Thyroid gland (tissue), 4 donors: ENCODE data around the gene MCL1. TPM values are rescaled to one million over a fixed set of nuclear protein-coding genes. Genes with fewer than 3 reads are reported as not detected.
A peak's percentile ranks its signal among the peaks of the same experiment; 100 is the strongest.
"Not testable (repeated sequence)": the region's sequence is repeated elsewhere in the genome, so short reads cannot be mapped to it uniquely, and the experiment has no call there.

ENCODE experiments used
- DNase-seq, 2 donors: peaks; one replicate each; pipeline ENCODE4 v3.0.0-alpha.2; 2019
- H3K27ac ChIP-seq, 3 donors: fragments of 200-600 bp; sonication (generic); 1 replicate in 2 of 3; 2 replicates in 1 of 3; pipeline ENCODE4 v1.5.1; 2016 to 2019; ENCODE audit warnings: mild to moderate bottlenecking in 1 of 3, moderate library complexity in 1 of 3
- H3K27me3 ChIP-seq: fragments of 200-600 bp; sonication (generic); one replicate; pipeline ENCODE4 v1.5.1; 2019
- H3K36me3 ChIP-seq, 2 donors: fragments of 200-600 bp; sonication (generic); one replicate each; pipeline ENCODE4 v1.5.1; 2016 to 2019
- H3K4me1 ChIP-seq, 2 donors: fragments of 200-600 bp; sonication (generic); one replicate each; pipeline ENCODE4 v1.5.1; 2017 to 2019
- H3K4me3 ChIP-seq, 3 donors: fragments of 200-600 bp; sonication (generic); replicated peaks in 1 of 3; 1 replicate in 2 of 3; 2 replicates in 1 of 3; pipeline ENCODE4 v1.5.1; 2016; ENCODE audit warnings: mild to moderate bottlenecking in 1 of 3
- H3K9me3 ChIP-seq: fragments of 200-600 bp; sonication (generic); one replicate; pipeline ENCODE4 v1.5.1; 2017
- POLR2A ChIP-seq, 2 donors: fragments of 450-650 bp; IDR thresholded peaks; one replicate each; pipeline ENCODE4 v1.6.1; 2017; ENCODE audit warnings: antibody characterized with exemption in 2 of 2, mild to moderate bottlenecking in 2 of 2, moderate library complexity in 1 of 2
- WGBS, 2 donors: methylation state at CpG; one replicate each; pipeline ENCODE4 v1.1.5; 2017; 5-methylcytosine and 5-hydroxymethylcytosine counted together
- intact Hi-C: fragments of 100-400 bp; cut with DNase I; formaldehyde crosslinking; loops from one replicate; pipeline ENCODE4 v1.15.1; 2023
- total RNA-seq, 4 donors: library from RNA; depleted of rRNA; stranded (reverse); fragments of >200 nt; gene quantifications; one replicate each; pipeline ENCODE4 v1.2.3, GENCODE V29; 2016
- TF ChIP-seq, protein P1 (sequence below), 6 experiments: fragments of 200-600 bp in 3 of 6; fragments of 450-650 bp in 3 of 6; sonication (generic) in 3 of 6; IDR thresholded peaks; one replicate each; pipeline ENCODE4 v1.5.1; 2016 to 2019; ENCODE audit warnings: antibody characterized with exemption in 6 of 6, mild to moderate bottlenecking in 2 of 6, inconsistent platforms in 1 of 6, moderate library complexity in 1 of 6

Gene MCL1
- 100 to 1,000 TPM; 164 to 313 (median 203) TPM for total RNA-seq

- peak; percentile 95 to 97 for TF ChIP-seq POLR2A (IDR thresholded peaks at IDR 0.05)
- TF ChIP-seq, protein P1, sequence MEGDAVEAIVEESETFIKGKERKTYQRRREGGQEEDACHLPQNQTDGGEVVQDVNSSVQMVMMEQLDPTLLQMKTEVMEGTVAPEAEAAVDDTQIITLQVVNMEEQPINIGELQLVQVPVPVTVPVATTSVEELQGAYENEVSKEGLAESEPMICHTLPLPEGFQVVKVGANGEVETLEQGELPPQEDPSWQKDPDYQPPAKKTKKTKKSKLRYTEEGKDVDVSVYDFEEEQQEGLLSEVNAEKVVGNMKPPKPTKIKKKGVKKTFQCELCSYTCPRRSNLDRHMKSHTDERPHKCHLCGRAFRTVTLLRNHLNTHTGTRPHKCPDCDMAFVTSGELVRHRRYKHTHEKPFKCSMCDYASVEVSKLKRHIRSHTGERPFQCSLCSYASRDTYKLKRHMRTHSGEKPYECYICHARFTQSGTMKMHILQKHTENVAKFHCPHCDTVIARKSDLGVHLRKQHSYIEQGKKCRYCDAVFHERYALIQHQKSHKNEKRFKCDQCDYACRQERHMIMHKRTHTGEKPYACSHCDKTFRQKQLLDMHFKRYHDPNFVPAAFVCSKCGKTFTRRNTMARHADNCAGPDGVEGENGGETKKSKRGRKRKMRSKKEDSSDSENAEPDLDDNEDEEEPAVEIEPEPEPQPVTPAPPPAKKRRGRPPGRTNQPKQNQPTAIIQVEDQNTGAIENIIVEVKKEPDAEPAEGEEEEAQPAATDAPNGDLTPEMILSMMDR (IDR thresholded peaks at IDR 0.05), result peak in 1 of 6 experiments; percentile 3
- peaks cover 21 to 49% of the 10 kb centered on the region in 2 donors for H3K36me3 ChIP-seq
- peak; percentile 95 for DNase-seq
- peak within 1 kb of the TSS; percentile 99 to 100 (median 99) for H3K27ac ChIP-seq
- 0% methylated on average over 26 to 44 of the region's 94 CpGs for WGBS, 2 donors
- no peaks in the 10 kb centered on the region for H3K27me3 ChIP-seq
- intact Hi-C loops, result no loop called here
- H3K4me3 ChIP-seq, result peak within 1 kb of the TSS; percentile 34 to 98 (median 92)
- H3K9me3 ChIP-seq, result no peaks in the 10 kb centered on the region
- H3K4me1 ChIP-seq, result peaks cover 21 to 23% of the 10 kb centered on the region in 2 donors
These were observed at the start of gene MCL1 for GRCh38 chr1:150579110-150579944. MCL1 (minus strand) TSS chr1:150579610; CDS start chr1:150579530, 80 bp downstream.

DNA sequence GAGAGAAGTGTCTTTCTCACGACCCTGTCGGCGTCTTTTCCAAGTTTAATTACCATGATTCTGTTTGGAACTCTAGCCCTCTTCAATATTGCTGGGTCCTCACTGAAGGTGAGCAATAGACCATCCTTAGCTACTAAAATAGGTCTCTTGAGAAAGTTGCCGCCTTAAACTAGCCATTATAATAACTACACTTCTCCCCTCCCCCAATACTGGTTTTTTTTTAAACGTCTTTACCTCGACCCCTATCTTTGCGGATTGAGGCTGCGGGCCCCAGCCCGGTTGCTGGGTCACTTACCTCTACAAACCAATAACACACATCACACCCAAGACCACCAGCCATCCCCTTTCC lies 49.3 kb upstream of the MCL1 start:
- peaks cover 9 to 16% of the 10 kb centered on the region in 2 donors for H3K4me1 ChIP-seq
- peak overlapping the region; percentile 9 to 56 (median 44) for H3K4me3 ChIP-seq
- intact Hi-C loops, result no loop called here
- peak overlapping the region; percentile 93 to 99 (median 95) for H3K27ac ChIP-seq
- H3K27me3 ChIP-seq, result no peaks in the 10 kb centered on the region
- peaks cover 31 to 36% of the 10 kb centered on the region in 2 donors for H3K36me3 ChIP-seq
- DNase-seq, result no peak
- no peak for TF ChIP-seq POLR2A (IDR thresholded peaks at IDR 0.05)
- TF ChIP-seq, protein P1 (IDR thresholded peaks at IDR 0.05), result no peak
- no peaks in the 10 kb centered on the region for H3K9me3 ChIP-seq
- 0 to 2% methylated on average over 9 of the region's 9 CpGs for WGBS, 2 donors

GRCh38 chr1:150627826-150628410 lies 48.5 kb upstream of the MCL1 start:
- H3K4me3 ChIP-seq, result peak overlapping the region in 1 of 3 donors; percentile 44
- intact Hi-C loops, result no loop called here
- no peaks in the 10 kb centered on the region for H3K9me3 ChIP-seq
- TF ChIP-seq, protein P1 (IDR thresholded peaks at IDR 0.05), result no peak
- no peak for TF ChIP-seq POLR2A (IDR thresholded peaks at IDR 0.05)
- DNase-seq, result no peak
- peaks cover 37 to 42% of the 10 kb centered on the region in 2 donors for H3K36me3 ChIP-seq
- H3K27ac ChIP-seq, result peak overlapping the region in 1 of 3 donors; percentile 99
- H3K27me3 ChIP-seq, result no peaks in the 10 kb centered on the region
- whole genome bisulfite sequencing, 2 donors, result 83 to 89% methylated on average over 5 of the region's 5 CpGs
- H3K4me1 ChIP-seq, result peaks cover 12 to 16% of the 10 kb centered on the region in 2 donors

DNA sequence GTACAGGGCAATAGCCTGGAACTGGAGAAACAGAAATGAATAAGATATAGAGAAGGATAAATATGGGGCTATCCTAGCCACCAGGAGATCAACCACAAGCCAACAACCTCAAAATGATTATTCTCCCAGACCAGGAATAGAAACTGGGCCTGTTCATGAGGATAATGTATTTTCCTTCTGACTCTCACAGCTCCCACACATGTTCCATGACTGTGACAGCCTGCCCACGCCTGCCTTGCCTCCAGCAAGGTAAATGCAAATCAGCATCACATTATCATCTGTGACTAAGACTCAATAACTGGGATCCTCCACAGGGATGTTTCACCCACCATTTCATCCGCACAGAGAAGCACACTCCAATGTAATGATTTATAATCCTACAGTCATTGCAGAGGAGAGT lies 46.7 kb upstream of the MCL1 start:
- intact Hi-C loops, result no loop called here
- Histone ChIP-seq H3K27ac (no peak overlapping the region), H3K4me1 (peaks cover 20 to 29% of the 10 kb centered on the region in 2 donors), H3K9me3 (no peaks in the 10 kb centered on the region), H3K4me3 (no peak overlapping the region), H3K36me3 (peaks cover 37 to 51% of the 10 kb centered on the region in 2 donors), H3K27me3 (no peaks in the 10 kb centered on the region)
- 89 to 97% methylated on average over 2 of the region's 2 CpGs for WGBS, 2 donors
- no peak for DNase-seq
- TF ChIP-seq, protein P1 (IDR thresholded peaks at IDR 0.05), result no peak
- no peak for TF ChIP-seq POLR2A (IDR thresholded peaks at IDR 0.05)

DNA sequence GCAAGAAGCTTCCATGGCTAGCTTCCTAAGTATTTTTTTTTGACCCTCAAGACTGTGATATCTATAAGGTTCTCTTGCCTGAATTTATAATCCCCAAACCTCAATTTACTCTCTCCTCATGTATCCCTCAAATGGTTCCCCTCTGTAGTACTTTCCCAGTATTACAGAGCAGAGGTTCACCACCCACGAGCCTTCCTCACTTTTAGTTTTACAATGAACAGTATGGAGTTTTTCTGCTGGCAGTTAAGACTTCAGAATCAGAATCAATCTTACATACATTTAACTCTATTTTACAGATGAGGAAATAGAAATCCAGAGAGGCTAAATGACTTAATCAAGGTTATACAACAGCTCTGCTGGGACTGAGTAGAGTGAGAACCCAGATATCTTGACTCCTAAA lies 45.1 kb upstream of the MCL1 start:
- H3K9me3 ChIP-seq, H3K27me3 ChIP-seq, DNase-seq, H3K4me3 ChIP-seq, H3K27ac ChIP-seq: not testable (repeated sequence)
- Histone ChIP-seq H3K36me3 (peaks cover 37 to 55% of the 10 kb centered on the region in 2 donors), H3K4me1 (peaks cover 28 to 45% of the 10 kb centered on the region in 2 donors)
- WGBS, 2 donors, result 86 to 90% methylated on average over 1 of the region's 1 CpG
- intact Hi-C loops, result loop anchor here (5.0 kb wide), 1 partner anchor 67 kb away; no protein-coding TSS in a partner anchor

DNA sequence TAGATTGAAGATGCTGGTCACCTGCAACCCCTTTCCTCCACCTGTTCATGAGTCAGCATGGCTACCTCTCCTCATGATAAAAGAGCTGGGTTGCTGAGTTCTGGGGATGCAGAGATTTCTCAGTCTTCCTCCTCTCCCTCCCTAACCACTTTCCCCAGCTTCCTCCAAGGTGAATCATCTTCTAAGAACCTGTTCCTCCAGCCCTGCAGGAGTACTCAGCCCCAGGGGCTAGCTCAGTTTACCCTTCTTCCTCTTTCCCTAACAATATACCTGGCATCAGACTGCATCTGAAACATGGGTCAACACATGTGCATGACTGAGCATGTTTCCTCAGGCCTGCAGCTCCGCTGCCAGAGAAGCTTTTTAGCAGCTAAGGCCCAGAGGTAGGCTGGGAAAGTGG lies 44.7 kb upstream of the MCL1 start:
- intact Hi-C loops, result loop anchor here (5.0 kb wide), 1 partner anchor 67 kb away; no protein-coding TSS in a partner anchor
- WGBS, 2 donors, result 94 to 100% methylated on average over 1 of the region's 1 CpG
- H3K4me1 ChIP-seq, result peaks cover 31 to 49% of the 10 kb centered on the region in 2 donors
- H3K4me3 ChIP-seq, H3K27me3 ChIP-seq, DNase-seq, H3K9me3 ChIP-seq: not testable (repeated sequence)
- peaks cover 37 to 55% of the 10 kb centered on the region in 2 donors for H3K36me3 ChIP-seq
- H3K27ac ChIP-seq, result peak overlapping the region in 1 of 3 donors; percentile 73
